ENCODE measurements around the gene BMP6.
A peak's percentile ranks its signal among the peaks of the same experiment; 100 is the strongest.

Gene BMP6

DNA sequence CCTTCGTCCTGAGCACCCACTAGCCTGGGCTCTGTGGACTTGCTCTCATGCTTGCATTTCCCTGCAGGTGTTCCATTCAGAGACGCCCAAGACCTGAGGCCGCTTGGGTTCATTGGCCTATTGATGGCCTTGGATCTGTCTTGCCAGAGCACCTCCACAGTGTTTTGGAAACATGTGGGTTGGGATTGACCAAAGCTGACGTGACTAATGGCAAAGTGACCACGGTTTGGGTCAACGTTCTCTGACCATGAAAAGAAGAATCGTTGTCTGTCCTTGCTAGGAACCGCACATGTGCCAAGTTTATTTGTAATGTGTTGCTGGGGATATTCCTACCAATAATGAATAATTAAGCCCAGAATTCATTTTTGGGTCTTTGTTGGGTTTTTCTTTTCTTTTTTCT, 29.8 kb upstream of the BMP6 start:
- H2AFZ ChIP-seq (ENCODE audit: low read depth, low read length), result no peak overlapping the region
- WGBS, result 97% methylated on average over 6 of the region's 8 CpGs
- no peaks in the 10 kb centered on the region for H3K27me3 ChIP-seq (ENCODE audit: control insufficient read depth in 1 of 2, insufficient read depth in 1 of 2, low read length in 2 of 2)
- no peaks in the 10 kb centered on the region for H3K79me1 ChIP-seq (replicated peaks; ENCODE audit: low read length, poor library complexity, severe bottlenecking)
- H2AK5ac ChIP-seq (ENCODE audit: low read length, severe bottlenecking), result no peak overlapping the region
- H2BK120ac ChIP-seq (ENCODE audit: low read depth, low read length), result no peak overlapping the region
- H3K4ac ChIP-seq (ENCODE audit: low read depth in 1 of 2, low read length in 2 of 2), result no peak overlapping the region
- H3K4me3 ChIP-seq (ENCODE audit: insufficient read depth in 1 of 2, low read depth in 1 of 2, low read length in 2 of 2), result no peak overlapping the region
- no peaks in the 10 kb centered on the region for H3K36me3 ChIP-seq (ENCODE audit: control insufficient read depth in 1 of 2, insufficient read depth in 2 of 2, low read depth in 1 of 2, low read length in 2 of 2)
- H4K8ac ChIP-seq (ENCODE audit: low read length), result no peak overlapping the region
- H3K27ac ChIP-seq (ENCODE audit: low read length, poor library complexity, severe bottlenecking), result no peak overlapping the region
- H3K23ac ChIP-seq (ENCODE audit: low read length in 2 of 2), result no peak overlapping the region
- no peak overlapping the region for H2BK12ac ChIP-seq (ENCODE audit: low read length in 2 of 2)
- H3K18ac ChIP-seq (ENCODE audit: low read depth in 1 of 2, low read length in 2 of 2), result no peak overlapping the region
- peaks cover 8% of the 10 kb centered on the region for H3K4me1 ChIP-seq (ENCODE audit: control insufficient read depth, insufficient read depth, low read depth, low read length)
- no peaks in the 10 kb centered on the region for H3K9me3 ChIP-seq (ENCODE audit: control insufficient read depth, low read length)
- H4K91ac ChIP-seq (ENCODE audit: low read length), result no peak overlapping the region
- no peak overlapping the region for H3K9ac ChIP-seq (ENCODE audit: low read length)
- no peak for DNase-seq
- H3K4me2 ChIP-seq (ENCODE audit: low read length, poor library complexity, severe bottlenecking), result no peak overlapping the region
- H2BK5ac ChIP-seq (ENCODE audit: low read depth, low read length, poor library complexity, severe bottlenecking), result no peak overlapping the region
- no peak overlapping the region for H2BK15ac ChIP-seq (ENCODE audit: low read depth, poor library complexity, severe bottlenecking)
- no peak overlapping the region for H3K14ac ChIP-seq (ENCODE audit: low read length in 2 of 2)

DNA sequence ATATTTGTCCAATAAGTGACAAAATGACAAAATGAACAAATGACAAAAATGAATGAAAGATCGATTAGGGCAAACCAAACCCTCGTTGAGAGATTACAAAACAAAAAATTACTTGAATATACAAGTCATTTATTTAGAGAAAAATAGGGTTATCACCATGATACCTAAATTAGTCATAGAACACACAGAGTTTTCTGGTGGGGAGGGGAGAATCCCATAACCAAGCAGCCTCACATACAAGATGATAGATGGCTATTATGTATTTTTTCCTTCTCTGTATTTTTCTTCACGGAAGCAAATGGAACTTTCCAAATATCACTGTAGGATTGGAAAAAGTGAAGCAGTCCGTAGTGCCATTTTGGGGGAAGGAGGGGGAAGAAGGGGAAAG, 28.5 kb upstream of the BMP6 start:
- H3K79me1 ChIP-seq (replicated peaks; ENCODE audit: low read length, poor library complexity, severe bottlenecking), result no peaks in the 10 kb centered on the region
- peak overlapping the region in 1 of 2 experiments; percentile 20 for H3K4ac ChIP-seq (ENCODE audit: low read depth in 1 of 2, low read length in 2 of 2)
- no peak overlapping the region for H4K8ac ChIP-seq (ENCODE audit: low read length)
- no peak overlapping the region for H2BK5ac ChIP-seq (ENCODE audit: low read depth, low read length, poor library complexity, severe bottlenecking)
- H4K91ac ChIP-seq (ENCODE audit: low read length), result no peak overlapping the region
- no peaks in the 10 kb centered on the region for H3K27me3 ChIP-seq (ENCODE audit: control insufficient read depth in 1 of 2, insufficient read depth in 1 of 2, low read length in 2 of 2)
- no peak overlapping the region for H3K14ac ChIP-seq (ENCODE audit: low read length in 2 of 2)
- no peak overlapping the region for H2AK5ac ChIP-seq (ENCODE audit: low read length, severe bottlenecking)
- H3K36me3 ChIP-seq (ENCODE audit: control insufficient read depth in 1 of 2, insufficient read depth in 2 of 2, low read depth in 1 of 2, low read length in 2 of 2), result no peaks in the 10 kb centered on the region
- H3K9ac ChIP-seq (ENCODE audit: low read length), result peak overlapping the region; percentile 82
- H2AFZ ChIP-seq (ENCODE audit: low read depth, low read length), result no peak overlapping the region
- H3K4me3 ChIP-seq (ENCODE audit: insufficient read depth in 1 of 2, low read depth in 1 of 2, low read length in 2 of 2), result peak overlapping the region in 1 of 2 experiments; percentile 30
- no peak for DNase-seq
- H3K27ac ChIP-seq (ENCODE audit: low read length, poor library complexity, severe bottlenecking), result peak overlapping the region; percentile 71
- no peak overlapping the region for H3K23ac ChIP-seq (ENCODE audit: low read length in 2 of 2)
- no peak overlapping the region for H3K4me2 ChIP-seq (ENCODE audit: low read length, poor library complexity, severe bottlenecking)
- H2BK120ac ChIP-seq (ENCODE audit: low read depth, low read length), result no peak overlapping the region
- no peak overlapping the region for H3K18ac ChIP-seq (ENCODE audit: low read depth in 1 of 2, low read length in 2 of 2)
- no peak overlapping the region for H2BK15ac ChIP-seq (ENCODE audit: low read depth, poor library complexity, severe bottlenecking)
- H3K9me3 ChIP-seq (ENCODE audit: control insufficient read depth, low read length), result no peaks in the 10 kb centered on the region
- no peak overlapping the region for H2BK12ac ChIP-seq (ENCODE audit: low read length in 2 of 2)
- peaks cover under 1% of the 10 kb centered on the region for H3K4me1 ChIP-seq (ENCODE audit: control insufficient read depth, insufficient read depth, low read depth, low read length)
- 43% methylated on average over 2 of the region's 4 CpGs for WGBS

- H3K23ac ChIP-seq (ENCODE audit: low read length in 2 of 2), result no peak overlapping the region
- peak overlapping the region; percentile 82 for H3K9ac ChIP-seq (ENCODE audit: low read length)
- H2AK5ac ChIP-seq (ENCODE audit: low read length, severe bottlenecking), result no peak overlapping the region
- H4K91ac ChIP-seq (ENCODE audit: low read length), result no peak overlapping the region
- H2AFZ ChIP-seq (ENCODE audit: low read depth, low read length), result peak overlapping the region; percentile 51
- no peaks in the 10 kb centered on the region for H3K9me3 ChIP-seq (ENCODE audit: control insufficient read depth, low read length)
- peak overlapping the region; percentile 71 for H3K27ac ChIP-seq (ENCODE audit: low read length, poor library complexity, severe bottlenecking)
- H3K36me3 ChIP-seq (ENCODE audit: control insufficient read depth in 1 of 2, insufficient read depth in 2 of 2, low read depth in 1 of 2, low read length in 2 of 2), result no peaks in the 10 kb centered on the region
- no peak overlapping the region for H2BK120ac ChIP-seq (ENCODE audit: low read depth, low read length)
- H3K14ac ChIP-seq (ENCODE audit: low read length in 2 of 2), result no peak overlapping the region
- H3K4me1 ChIP-seq (ENCODE audit: control insufficient read depth, insufficient read depth, low read depth, low read length), result no peaks in the 10 kb centered on the region
- H3K79me1 ChIP-seq (replicated peaks; ENCODE audit: low read length, poor library complexity, severe bottlenecking), result no peaks in the 10 kb centered on the region
- H2BK5ac ChIP-seq (ENCODE audit: low read depth, low read length, poor library complexity, severe bottlenecking), result no peak overlapping the region
- peak; percentile 89 for DNase-seq
- H2BK12ac ChIP-seq (ENCODE audit: low read length in 2 of 2), result peak overlapping the region in 1 of 2 experiments; percentile 41
- no peak overlapping the region for H2BK15ac ChIP-seq (ENCODE audit: low read depth, poor library complexity, severe bottlenecking)
- WGBS, result 13% methylated on average over 6 of the region's 12 CpGs
- H4K8ac ChIP-seq (ENCODE audit: low read length), result no peak overlapping the region
- no peaks in the 10 kb centered on the region for H3K27me3 ChIP-seq (ENCODE audit: control insufficient read depth in 1 of 2, insufficient read depth in 1 of 2, low read length in 2 of 2)
- peak overlapping the region in 1 of 2 experiments; percentile 30 for H3K4me3 ChIP-seq (ENCODE audit: insufficient read depth in 1 of 2, low read depth in 1 of 2, low read length in 2 of 2)
- H3K4me2 ChIP-seq (ENCODE audit: low read length, poor library complexity, severe bottlenecking), result peak overlapping the region; percentile 63
- peak overlapping the region in 1 of 2 experiments; percentile 61 for H3K18ac ChIP-seq (ENCODE audit: low read depth in 1 of 2, low read length in 2 of 2)
- H3K4ac ChIP-seq (ENCODE audit: low read depth in 1 of 2, low read length in 2 of 2), result peak overlapping the region in 1 of 2 experiments; percentile 38
These were observed 27.9 kb upstream of the BMP6 start for GRCh38 chr6:7697820-7698623.

DNA sequence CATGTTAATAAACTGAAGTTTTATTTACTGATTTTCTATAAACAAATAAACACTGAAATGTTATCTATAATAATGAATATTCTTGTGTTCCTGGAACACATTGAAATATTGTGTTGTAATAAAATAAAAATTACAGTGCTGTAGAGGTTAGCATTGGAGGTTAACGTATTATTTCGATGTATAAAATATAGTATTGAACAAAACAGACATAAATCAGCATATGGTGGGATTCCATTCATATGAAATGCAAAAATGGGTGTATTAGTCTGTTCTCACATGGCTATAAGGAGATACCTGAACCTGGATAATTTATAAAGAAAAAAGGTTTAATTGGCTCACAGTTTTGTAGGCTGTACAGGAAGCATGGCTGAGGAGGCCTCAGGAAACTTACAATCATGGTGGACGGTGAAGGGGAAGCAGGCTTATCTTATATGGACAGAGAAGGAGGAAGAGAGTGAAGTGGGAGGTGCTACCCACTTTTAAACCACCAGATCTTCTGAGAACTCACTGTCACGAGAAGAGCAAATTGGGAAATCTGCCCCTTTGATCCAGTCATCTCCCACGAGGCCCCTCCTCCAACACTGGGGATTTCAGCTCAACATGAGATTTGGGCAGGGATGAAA, 24.6 kb upstream of the BMP6 start:
- Histone ChIP-seq H4K91ac (ENCODE audit: low read length) (peak overlapping the region; percentile 44), H2AFZ (ENCODE audit: low read depth, low read length) (no peak overlapping the region), H3K4me1 (ENCODE audit: control insufficient read depth, insufficient read depth, low read depth, low read length) (no peaks in the 10 kb centered on the region), H3K4ac (ENCODE audit: low read depth in 1 of 2, low read length in 2 of 2) (no peak overlapping the region), H2BK5ac (ENCODE audit: low read depth, low read length, poor library complexity, severe bottlenecking) (no peak overlapping the region), H3K18ac (ENCODE audit: low read depth in 1 of 2, low read length in 2 of 2) (no peak overlapping the region), H3K27me3 (ENCODE audit: control insufficient read depth in 1 of 2, insufficient read depth in 1 of 2, low read length in 2 of 2) (no peaks in the 10 kb centered on the region), H3K4me2 (ENCODE audit: low read length, poor library complexity, severe bottlenecking) (no peak overlapping the region), H4K8ac (ENCODE audit: low read length) (no peak overlapping the region), H3K9me3 (ENCODE audit: control insufficient read depth, low read length) (no peaks in the 10 kb centered on the region), H3K4me3 (ENCODE audit: insufficient read depth in 1 of 2, low read depth in 1 of 2, low read length in 2 of 2) (no peak overlapping the region), H3K9ac (ENCODE audit: low read length) (no peak overlapping the region), H3K14ac (ENCODE audit: low read length in 2 of 2) (no peak overlapping the region), H2BK120ac (ENCODE audit: low read depth, low read length) (no peak overlapping the region), H3K27ac (ENCODE audit: low read length, poor library complexity, severe bottlenecking) (no peak overlapping the region), H3K36me3 (ENCODE audit: control insufficient read depth in 1 of 2, insufficient read depth in 2 of 2, low read depth in 1 of 2, low read length in 2 of 2) (no peaks in the 10 kb centered on the region), H2BK15ac (ENCODE audit: low read depth, poor library complexity, severe bottlenecking) (no peak overlapping the region), H3K23ac (ENCODE audit: low read length in 2 of 2) (no peak overlapping the region), H3K79me1 (replicated peaks; ENCODE audit: low read length, poor library complexity, severe bottlenecking) (no peaks in the 10 kb centered on the region), H2AK5ac (ENCODE audit: low read length, severe bottlenecking) (no peak overlapping the region), H2BK12ac (ENCODE audit: low read length in 2 of 2) (no peak overlapping the region)
- 83% methylated on average over 5 of the region's 5 CpGs for WGBS
- DNase-seq, result no peak
